Loucy (cell line): ENCODE results near the gene PFDN6.

Experiments
- CTCF ChIP-seq: fragments of 200-600 bp; sonication (generic); conservative IDR thresholded peaks from 2 replicates; pipeline ENCODE4 v1.5.1; 2014; ENCODE audit warnings: mild to moderate bottlenecking, antibody characterized with exemption, low read length
- EZH2phosphoT487 ChIP-seq: fragments of 200-600 bp; IDR thresholded peaks from 2 replicates; pipeline ENCODE4 v1.6.1; 2018; ENCODE audit warnings: antibody characterized with exemption, mild to moderate bottlenecking, moderate library complexity, borderline replicate concordance

- peak; percentile 30; the same call in 1 of the 2 replicates for TF ChIP-seq CTCF
- TF ChIP-seq EZH2phosphoT487, result no peak
These were observed 12.3 kb upstream of the PFDN6 start, which contains the start of gene B3GALT4 for GRCh38 chr6:33276864-33277662.
